SK-N-SH treated with all-trans-retinoic acid at 6 μM for 48 hours (cell line): ENCODE data around the gene PHF5A.
"Not testable (repeated sequence)": the region's sequence is repeated elsewhere in the genome, so short reads cannot be mapped to it uniquely, and the experiment has no call there.

Source experiments
- ATAC-seq: fragments of 200-7000 bp; cut with Tn5 transposase; 3 replicates; pipeline ENCODE4 v1.9.1; 2020; ENCODE audit warnings: mild to moderate bottlenecking, moderate library complexity
- BACH2 ChIP-seq: fragments of 250-450 bp; sonication (Bioruptor Pico); IDR thresholded peaks from 2 replicates; pipeline ENCODE4 v1.9.0; 2021; ENCODE audit warnings: mild to moderate bottlenecking, borderline replicate concordance
- ESRRG ChIP-seq: fragments of 250-450 bp; sonication (Bioruptor Pico); IDR thresholded peaks from 2 replicates; pipeline ENCODE4 v1.6.1; 2021; ENCODE audit warnings: mild to moderate bottlenecking
- ISL1 ChIP-seq: fragments of 250-450 bp; sonication (Bioruptor Pico); IDR thresholded peaks from 2 replicates; pipeline ENCODE4 v2.1.2; 2022; ENCODE audit warnings: mild to moderate bottlenecking, moderate library complexity
- PATZ1 ChIP-seq: fragments of 250-450 bp; sonication (Bioruptor Pico); IDR thresholded peaks from 2 replicates; pipeline ENCODE4 v1.8.0; 2020; ENCODE audit warnings: mild to moderate bottlenecking, moderate library complexity, borderline replicate concordance
- PPARA ChIP-seq: fragments of 250-450 bp; sonication (Bioruptor Pico); IDR thresholded peaks from 2 replicates; pipeline ENCODE4 v1.5.0; 2020; ENCODE audit warnings: mild to moderate bottlenecking, borderline replicate concordance
- RARB ChIP-seq: fragments of 250-450 bp; sonication (Bioruptor Pico); IDR thresholded peaks from 2 replicates; pipeline ENCODE4 v1.8.0; 2021; ENCODE audit warnings: mild to moderate bottlenecking, moderate library complexity
- SNAI2 ChIP-seq: fragments of 250-450 bp; sonication (Bioruptor Pico); IDR thresholded peaks from 2 replicates; pipeline ENCODE4 v1.5.0; 2020; ENCODE audit warnings: mild to moderate bottlenecking, moderate library complexity
- TCF4 ChIP-seq: fragments of 250-450 bp; sonication (Bioruptor Pico); IDR thresholded peaks from 2 replicates; pipeline ENCODE4 v1.8.0; 2021; ENCODE audit warnings: mild to moderate bottlenecking, moderate library complexity, borderline replicate concordance
- TOX ChIP-seq: fragments of 250-450 bp; sonication (Bioruptor Pico); IDR thresholded peaks from 2 replicates; pipeline ENCODE4 v1.8.0; 2021; ENCODE audit warnings: mild to moderate bottlenecking, moderate library complexity, borderline replicate concordance
- TSHZ2 ChIP-seq: fragments of 250-450 bp; sonication (Bioruptor Pico); IDR thresholded peaks from 2 replicates; pipeline ENCODE4 v1.5.0; 2020; ENCODE audit warnings: mild to moderate bottlenecking, moderate library complexity
- ZFP3 ChIP-seq: fragments of 250-450 bp; sonication (Bioruptor Pico); IDR thresholded peaks from 2 replicates; pipeline ENCODE4 v1.5.0; 2020; ENCODE audit warnings: mild to moderate bottlenecking, moderate library complexity
- ZFP30 ChIP-seq: fragments of 450-650 bp; formaldehyde crosslinking; IDR thresholded peaks from 2 replicates; pipeline ENCODE4 v1.5.0; 2022; ENCODE audit warnings: mild to moderate bottlenecking, moderate library complexity
- ZNF565 ChIP-seq: fragments of 450-650 bp; formaldehyde crosslinking; conservative IDR thresholded peaks from 2 replicates; pipeline ENCODE4 v1.5.0; 2020; ENCODE audit warnings: low read depth, mild to moderate bottlenecking, moderate library complexity
- ZNF70 ChIP-seq: fragments of 450-650 bp; formaldehyde crosslinking; IDR thresholded peaks from 2 replicates; pipeline ENCODE4 v1.5.0; 2020; ENCODE audit warnings: mild to moderate bottlenecking, moderate library complexity

Gene PHF5A

GRCh38 chr22:41470886-41471285 is 2.4 kb upstream of the PHF5A start (continued):
- TF ChIP-seq TSHZ2 (CRISPR knock-in tag), result no peak
- TF ChIP-seq RARB (CRISPR knock-in tag), result no peak
- TF ChIP-seq PATZ1, result no peak

- TF ChIP-seq ZNF565 (CRISPR knock-in tag) (no peak), RARB (CRISPR knock-in tag) (no peak)
- ATAC-seq, result peak; percentile 61
Measured at GRCh38 chr22:41469218-41469851, 843 bp upstream of the PHF5A start.

GRCh38 chr22:41461901-41462300 is 6.6 kb downstream of the PHF5A start:
- TF ChIP-seq SNAI2 (CRISPR knock-in tag) (no peak), ZFP3 (CRISPR knock-in tag) (no peak), RARB (CRISPR knock-in tag) (no peak), ZNF70 (CRISPR knock-in tag) (no peak), PATZ1 (no peak), ESRRG (CRISPR knock-in tag) (no peak), BACH2 (CRISPR knock-in tag) (no peak), TSHZ2 (CRISPR knock-in tag) (no peak), ISL1 (CRISPR knock-in tag) (no peak), ZFP30 (CRISPR knock-in tag) (no peak)
- no peak for ATAC-seq

- not testable (repeated sequence) for ATAC-seq
Measured at GRCh38 chr22:41460071-41460470, 8.4 kb downstream of the PHF5A start.

- no peak for ATAC-seq
Measured at GRCh38 chr22:41459431-41459830, 9.1 kb downstream of the PHF5A start.

More at GRCh38 chr22:41459431-41459830, 9.1 kb downstream of the PHF5A start:
- TF ChIP-seq TOX (no peak), TSHZ2 (CRISPR knock-in tag) (no peak), PPARA (CRISPR knock-in tag) (no peak), TCF4 (CRISPR knock-in tag) (no peak), RARB (CRISPR knock-in tag) (no peak)
